Astrocyte of the spinal cord (primary cell): ENCODE results near the gene RASGRF2.

Source experiments
- DNase-seq: peaks from one replicate; pipeline ENCODE4 v3.0.0; 2011; ENCODE audit warnings: low read depth, low spot score
- H3K4me3 ChIP-seq: 2 replicates; pipeline ENCODE4 v1.5.1; 2011; ENCODE audit warnings: low read depth, mild to moderate bottlenecking, low read length, moderate library complexity
- CTCF ChIP-seq: IDR thresholded peaks from 2 replicates; pipeline ENCODE4 v1.5.1; 2012; ENCODE audit warnings: low read depth, mild to moderate bottlenecking, low read length, inconsistent platforms
- in situ Hi-C: cut with HindIII; loops from 2 replicates; pipeline ENCODE4 v1.10.0; 2017; ENCODE audit warnings: low sequenced_read_pairs

Gene RASGRF2

GRCh38 chr5:81246697-81247096 is 286.5 kb downstream of the RASGRF2 start:
- no peak for TF ChIP-seq CTCF
- no peak overlapping the region for H3K4me3 ChIP-seq
- in situ Hi-C loops: no loop called here
- no peak for DNase-seq

- in situ Hi-C loops: no loop called here
- DNase-seq: peak; percentile 48
- TF ChIP-seq CTCF: no peak
- no peak overlapping the region for H3K4me3 ChIP-seq
Observed at GRCh38 chr5:81247441-81247972, 287.3 kb downstream of the RASGRF2 start.

GRCh38 chr5:81249240-81249639 is 289.1 kb downstream of the RASGRF2 start:
- in situ Hi-C loops: no loop called here
- TF ChIP-seq CTCF: no peak
- H3K4me3 ChIP-seq: no peak overlapping the region

GRCh38 chr5:81250004-81250403 is 289.8 kb downstream of the RASGRF2 start:
- DNase-seq: no peak
- in situ Hi-C loops: no loop called here
- TF ChIP-seq CTCF: no peak
- H3K4me3 ChIP-seq: no peak overlapping the region

More at GRCh38 chr5:81249240-81249639, 289.1 kb downstream of the RASGRF2 start:
- no peak for DNase-seq

GRCh38 chr5:81251922-81252321 is 291.8 kb downstream of the RASGRF2 start:
- TF ChIP-seq CTCF: no peak
- in situ Hi-C loops: no loop called here
- DNase-seq: no peak
- no peak overlapping the region for H3K4me3 ChIP-seq

GRCh38 chr5:81252904-81253303 is 292.7 kb downstream of the RASGRF2 start:
- in situ Hi-C loops: no loop called here
- no peak overlapping the region for H3K4me3 ChIP-seq
- no peak for TF ChIP-seq CTCF
- no peak for DNase-seq

GRCh38 chr5:81253875-81254274 is 293.7 kb downstream of the RASGRF2 start:
- H3K4me3 ChIP-seq: no peak overlapping the region
- no peak for DNase-seq
- in situ Hi-C loops: no loop called here
- no peak for TF ChIP-seq CTCF
